GM21515 (cell line): ENCODE results near the gene SLC22A23.

ENCODE experiments used
- ATAC-seq: cut with Tn5 transposase; IDR thresholded peaks from one replicate; pipeline ENCODE4 v1.9.1; 2021; ENCODE audit not compliant: unreplicated experiment

Gene SLC22A23

DNA sequence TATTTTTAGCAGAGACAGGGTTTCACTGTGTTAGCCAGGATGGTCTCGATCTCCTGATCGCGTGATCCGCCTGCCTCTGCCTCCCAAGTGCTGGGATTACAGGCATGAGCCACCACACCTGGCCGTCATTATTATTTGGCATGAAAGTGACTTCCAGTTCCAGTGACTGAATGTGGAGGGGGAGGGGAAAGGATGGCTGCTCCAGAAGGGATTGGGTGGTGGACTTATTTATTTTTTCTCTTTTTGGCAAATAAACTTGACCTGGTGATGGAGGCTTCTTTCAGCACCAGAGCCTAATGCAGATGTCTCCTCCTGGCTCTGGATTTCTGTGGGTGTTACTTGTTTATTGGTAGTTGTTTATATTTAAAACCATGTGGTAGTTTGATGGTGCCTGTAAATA is 16.9 kb upstream of the SLC22A23 start:
- no peak for ATAC-seq

DNA sequence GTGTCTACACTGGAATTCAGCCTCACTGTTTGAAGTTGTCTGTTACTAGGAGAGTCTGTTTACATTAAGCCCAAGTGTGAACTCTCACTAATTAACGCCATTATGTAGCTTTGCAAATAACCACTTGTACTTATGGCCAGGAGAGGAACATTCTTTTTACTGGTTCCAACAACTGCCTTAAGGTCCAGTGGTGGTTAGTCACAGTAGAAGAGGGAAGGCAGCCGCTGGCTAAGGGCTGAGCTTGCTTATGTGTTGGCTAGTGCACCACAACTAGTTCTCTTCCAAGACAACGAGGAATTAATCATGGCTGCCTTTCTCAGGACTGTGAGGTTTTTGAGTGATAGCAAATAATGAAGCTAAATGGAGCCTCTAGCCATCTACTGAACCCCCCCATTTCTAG is 14.9 kb upstream of the SLC22A23 start:
- ATAC-seq, result no peak

DNA sequence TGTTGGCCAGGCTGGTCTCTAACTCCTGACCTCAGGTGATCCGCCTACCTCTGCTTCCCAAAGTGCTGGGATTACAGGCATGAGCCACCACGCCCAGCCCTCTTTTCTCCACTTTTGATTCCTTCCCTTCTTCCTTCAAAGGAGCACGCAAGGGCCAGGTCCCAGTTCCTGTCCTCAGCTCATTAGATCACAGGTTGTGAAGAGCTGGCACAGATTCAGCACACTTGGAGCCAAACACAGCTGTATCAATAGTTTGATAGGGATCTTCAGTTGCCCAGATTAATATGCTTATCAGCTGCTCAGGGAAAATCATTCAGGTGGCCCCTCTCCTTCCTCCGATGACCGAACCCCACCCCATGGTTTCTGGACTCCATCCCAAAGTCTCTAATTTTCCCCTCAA is 14.4 kb upstream of the SLC22A23 start:
- ATAC-seq, result no peak

DNA sequence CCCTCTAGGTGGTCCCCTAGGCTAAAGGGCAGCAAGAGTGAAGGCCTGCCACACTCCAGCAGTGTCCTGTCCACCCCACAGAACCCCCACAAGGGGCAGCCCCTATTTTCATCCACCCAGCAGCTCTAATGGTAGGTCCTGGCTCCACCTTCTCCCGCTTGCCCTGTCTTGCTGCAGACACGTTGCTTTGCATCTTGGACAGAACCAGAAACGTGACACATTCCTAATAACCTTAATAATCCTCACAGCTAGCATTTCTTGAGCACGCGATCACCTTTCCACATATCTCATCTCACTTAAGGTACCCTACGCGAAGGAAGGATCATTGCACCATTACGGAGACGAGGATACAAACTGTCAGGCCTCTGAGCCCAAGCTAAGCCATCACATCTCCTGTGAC is 11.7 kb upstream of the SLC22A23 start:
- no peak for ATAC-seq

DNA sequence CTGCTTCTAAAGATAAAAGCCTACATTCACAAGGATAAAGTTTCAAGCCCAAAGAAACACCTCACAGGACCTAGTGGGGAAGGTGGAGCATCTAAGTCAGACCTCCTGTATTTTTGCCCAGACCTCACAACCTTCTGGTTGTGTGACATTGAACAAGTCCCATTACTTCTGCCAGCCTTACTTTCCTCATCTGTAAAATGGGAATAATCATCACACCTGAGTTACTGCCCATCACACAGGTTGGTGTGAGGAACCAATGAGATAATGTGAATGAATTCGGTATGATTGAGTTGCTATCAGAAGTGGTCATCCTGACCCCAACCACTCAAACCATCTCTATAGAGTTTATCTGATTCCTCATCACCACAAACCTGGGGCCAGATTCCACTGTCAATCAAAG is 11.1 kb upstream of the SLC22A23 start:
- ATAC-seq, result no peak

DNA sequence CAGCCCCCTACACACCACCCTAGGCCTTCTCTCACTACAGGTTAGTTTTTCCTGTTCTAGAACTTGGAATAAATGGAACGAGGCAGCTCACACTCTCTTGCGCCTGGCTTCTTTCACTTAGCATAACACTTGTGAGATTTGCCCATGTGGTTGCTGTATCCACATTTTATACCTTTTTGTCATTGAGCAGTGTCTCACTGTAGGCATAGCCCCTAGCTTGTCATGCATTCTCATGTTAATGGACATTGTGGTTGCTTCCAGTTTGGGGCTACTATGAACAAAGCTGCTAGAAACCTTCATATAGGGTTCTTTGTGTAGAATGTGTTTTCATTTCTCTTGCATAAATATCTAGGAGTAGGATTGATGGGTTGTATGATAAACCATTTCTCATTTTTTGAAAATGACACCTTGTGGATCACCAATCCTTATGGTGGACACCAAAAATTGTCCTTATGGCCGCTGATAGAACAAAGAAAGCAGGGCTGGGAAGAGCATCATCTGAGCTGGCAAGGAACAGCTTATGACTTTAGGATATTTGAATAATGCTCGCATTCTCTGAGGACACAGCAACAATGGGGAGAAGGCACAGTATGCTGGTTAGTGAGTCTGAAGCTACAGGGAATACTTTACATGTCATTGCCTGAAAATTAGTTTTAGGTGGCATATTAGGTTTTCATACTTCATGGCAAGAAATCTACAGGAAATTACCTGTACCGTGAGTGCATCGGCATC is 9.8 kb upstream of the SLC22A23 start:
- no peak for ATAC-seq

DNA sequence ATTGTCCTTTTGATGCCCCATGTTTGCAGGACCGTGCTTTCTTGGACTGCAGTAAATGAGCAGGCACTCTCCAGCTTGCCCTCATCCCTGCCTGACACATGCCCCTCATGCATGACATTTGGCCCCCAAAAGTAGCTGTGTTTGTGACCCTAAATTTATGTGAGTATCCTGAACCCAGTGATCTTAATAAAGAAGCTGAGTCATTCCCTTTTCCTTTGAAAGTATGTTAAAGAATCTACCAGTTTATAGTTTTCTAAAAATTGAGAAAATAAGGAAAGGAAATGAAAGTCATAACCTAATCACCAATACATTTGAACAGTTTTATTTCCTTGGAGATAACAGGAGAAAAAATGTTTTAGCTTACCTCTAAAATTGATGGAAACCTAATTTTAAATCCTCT is 3.4 kb upstream of the SLC22A23 start:
- no peak for ATAC-seq

DNA sequence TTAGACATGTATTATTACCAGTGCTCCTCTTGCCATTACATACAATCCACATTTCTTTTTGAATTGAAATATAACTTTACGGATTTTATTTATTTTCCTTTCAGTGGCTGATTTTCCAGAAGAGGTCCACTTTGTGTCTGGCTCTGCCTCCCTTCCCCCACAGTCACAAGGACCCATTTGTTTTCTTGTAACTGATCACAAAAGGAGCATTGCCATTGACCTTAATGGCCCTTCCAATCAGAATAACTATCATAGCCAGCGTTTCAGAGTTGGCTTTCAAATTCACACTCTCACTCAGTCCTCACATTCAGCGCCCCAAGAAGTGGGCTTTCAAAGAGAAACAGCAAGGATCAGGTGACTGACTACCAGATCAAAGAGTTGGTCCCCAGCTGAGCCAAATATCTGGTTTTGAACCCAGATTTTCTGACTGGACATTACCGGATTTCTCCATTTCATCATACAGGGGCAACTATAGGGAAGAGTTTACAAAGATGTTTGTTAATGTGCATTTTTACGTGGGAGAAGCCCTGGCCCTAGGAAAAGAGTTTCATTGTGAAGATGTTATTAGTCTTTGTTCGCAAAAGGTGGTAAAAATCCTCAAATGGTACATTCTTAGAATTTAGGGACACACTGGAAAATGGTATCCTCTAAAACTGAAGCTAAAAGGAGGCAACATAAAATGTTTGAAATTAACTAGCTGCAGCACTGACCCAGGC is 2.0 kb upstream of the SLC22A23 start:
- ATAC-seq, result no peak

DNA sequence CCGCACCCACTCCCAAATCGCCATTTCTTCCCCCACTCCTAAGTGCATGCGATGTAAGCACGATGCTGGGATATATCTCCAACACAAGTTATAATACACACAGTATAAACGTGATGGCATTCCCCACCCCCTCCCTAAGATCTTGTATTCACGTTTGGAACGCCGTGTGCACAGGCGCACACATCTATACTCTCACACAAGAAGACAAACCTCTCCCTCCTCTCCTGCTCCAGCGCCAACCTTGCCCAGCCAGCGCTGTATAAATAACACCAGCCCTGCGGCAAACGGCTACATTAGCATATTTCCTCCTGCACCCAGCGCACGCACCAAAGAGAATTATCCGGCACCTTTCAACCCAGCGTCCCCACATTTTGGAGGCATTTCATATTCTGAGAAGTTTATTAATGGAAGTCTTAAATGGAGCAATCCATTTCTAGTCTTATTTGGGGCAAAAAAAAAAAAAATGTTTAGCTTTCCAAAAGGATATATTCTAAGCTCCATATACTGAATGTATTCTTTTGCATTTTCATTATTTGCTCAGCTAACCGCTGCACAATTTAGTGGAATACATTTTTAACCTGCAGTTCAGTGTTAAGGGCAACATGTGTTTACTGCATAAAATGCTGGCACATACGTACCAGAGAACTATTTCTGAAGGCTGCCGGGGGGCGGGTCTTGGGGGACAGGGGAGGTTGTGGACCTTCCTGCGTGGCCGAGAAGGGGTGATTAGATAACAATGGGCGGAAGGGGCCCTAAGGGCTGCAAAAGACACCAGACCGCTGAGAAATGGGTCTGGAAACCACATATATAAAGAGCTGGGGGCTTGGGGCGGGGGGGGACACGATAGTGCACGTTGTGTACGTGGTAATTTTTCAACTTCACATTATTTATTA is 1.1 kb upstream of the SLC22A23 start:
- ATAC-seq, result no peak

DNA sequence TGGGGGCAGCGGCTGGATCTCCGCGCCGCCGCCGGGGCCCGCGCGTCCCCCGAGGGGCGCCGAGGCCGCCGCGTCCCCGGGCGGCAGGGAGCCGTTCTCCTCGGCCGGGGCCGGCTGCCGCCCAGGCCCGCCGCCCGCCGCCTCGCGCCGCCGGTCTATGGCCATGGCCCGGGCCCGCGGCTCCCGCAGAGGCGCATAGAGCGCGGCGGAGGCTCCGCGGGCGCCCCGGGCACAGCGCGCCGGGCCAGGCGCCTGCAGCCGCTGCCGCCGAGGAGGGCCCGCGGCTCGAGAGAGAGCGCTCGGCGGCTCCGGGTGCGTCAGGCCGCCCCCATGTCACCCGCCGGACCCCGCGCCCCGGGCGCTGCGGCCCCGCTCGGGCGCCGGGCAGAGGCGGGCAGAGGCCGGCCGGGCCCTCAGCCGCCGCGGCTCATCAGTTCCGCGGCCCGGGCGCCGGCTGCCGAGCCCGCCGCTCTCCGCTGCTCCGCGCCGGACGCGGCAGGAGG is 404 bp downstream of the SLC22A23 start:
- no peak for ATAC-seq

DNA sequence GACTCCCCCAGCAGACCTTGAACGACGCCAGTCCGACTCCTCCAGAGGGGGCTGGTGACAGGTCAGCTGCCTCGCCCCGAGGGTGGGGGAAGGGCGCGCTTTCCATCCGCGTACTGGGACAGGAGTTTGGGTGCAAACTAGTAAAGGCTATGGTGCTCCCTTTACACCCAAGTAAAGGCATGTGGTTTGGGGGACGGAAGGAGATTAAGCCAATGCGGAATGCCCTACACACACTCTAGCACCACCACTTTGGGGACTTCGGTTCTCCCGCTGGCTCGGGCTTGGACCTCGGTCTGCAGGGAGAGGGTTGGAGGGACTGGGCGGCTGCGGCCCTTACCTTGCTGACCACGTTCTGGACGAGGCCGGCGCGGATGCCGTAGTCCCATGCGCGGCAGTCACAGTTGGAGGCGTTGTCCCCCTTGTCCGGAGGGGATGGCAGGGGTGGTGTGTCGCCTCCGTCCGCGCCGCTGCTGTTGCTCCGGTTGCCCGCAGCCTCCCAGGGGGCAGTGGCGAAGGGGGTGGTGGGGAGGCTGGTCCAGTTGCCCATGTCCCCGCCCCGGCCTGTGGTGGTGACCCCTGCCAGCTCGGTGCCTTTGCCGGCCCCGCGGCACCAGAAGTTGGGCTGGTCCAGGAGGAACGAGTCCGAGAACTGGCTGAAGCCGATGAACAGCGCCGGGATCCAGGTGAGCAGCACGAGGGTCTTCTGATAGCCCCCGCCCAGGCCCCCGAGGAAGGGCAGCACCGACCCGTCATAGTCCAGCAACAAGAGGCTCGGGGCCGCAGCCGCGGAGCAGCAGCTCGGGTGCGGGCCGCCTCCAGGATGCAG is 1.1 kb downstream of the SLC22A23 start:
- no peak for ATAC-seq

DNA sequence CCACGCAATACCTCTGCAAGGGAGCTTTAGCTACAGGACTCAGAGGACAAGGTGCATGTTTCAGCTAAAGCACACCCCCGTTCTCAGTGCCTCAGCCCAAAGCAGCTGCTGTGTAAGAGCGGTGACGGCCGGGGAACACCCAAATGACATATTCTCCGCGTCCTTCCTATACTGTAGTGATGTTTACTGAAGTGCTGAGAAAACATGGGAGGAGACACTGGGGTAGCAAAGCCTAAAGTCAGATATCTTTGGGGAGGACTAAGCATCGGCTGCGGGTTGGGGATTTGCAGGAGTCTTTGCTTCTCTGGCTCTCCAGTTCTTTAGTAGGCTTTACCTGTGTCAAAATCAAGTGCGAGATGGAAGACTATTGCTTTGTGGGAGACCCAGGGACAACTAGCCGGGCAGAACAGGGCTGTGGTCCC is 1.7 kb downstream of the SLC22A23 start:
- ATAC-seq, result no peak

DNA sequence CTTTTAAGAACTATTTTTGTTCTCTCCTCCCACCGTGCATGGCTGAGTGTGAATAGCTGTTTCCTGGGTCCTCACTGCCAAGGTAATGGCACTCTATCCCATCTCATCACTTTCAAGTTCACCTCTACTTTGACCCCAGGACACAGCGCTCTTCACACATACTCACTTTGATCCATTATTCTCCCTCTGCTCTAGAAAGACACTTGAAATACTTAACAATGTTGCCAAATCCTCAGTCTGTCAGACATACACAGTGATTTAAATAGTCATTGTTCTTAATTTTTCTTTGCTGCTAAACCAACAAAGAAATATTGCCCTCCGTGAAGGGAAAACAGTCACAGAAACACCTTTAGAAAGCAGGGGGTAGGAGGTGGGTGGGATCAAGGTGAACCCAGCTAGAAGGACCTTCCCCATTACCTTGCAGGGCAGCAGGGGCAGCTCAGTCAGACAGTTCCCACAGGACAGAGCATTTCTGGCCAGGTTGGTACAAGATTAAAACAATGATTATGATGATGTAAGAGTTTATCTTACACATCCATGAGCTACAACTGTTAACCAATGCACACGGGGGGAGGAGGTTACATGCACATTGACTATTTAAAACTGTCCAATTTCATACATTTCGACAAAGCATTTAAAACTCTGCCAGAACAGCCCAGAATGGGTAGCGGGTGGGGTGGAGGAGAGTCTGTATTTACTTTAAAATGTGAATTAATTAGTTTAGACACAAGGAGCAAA is 2.4 kb downstream of the SLC22A23 start:
- ATAC-seq, result no peak

DNA sequence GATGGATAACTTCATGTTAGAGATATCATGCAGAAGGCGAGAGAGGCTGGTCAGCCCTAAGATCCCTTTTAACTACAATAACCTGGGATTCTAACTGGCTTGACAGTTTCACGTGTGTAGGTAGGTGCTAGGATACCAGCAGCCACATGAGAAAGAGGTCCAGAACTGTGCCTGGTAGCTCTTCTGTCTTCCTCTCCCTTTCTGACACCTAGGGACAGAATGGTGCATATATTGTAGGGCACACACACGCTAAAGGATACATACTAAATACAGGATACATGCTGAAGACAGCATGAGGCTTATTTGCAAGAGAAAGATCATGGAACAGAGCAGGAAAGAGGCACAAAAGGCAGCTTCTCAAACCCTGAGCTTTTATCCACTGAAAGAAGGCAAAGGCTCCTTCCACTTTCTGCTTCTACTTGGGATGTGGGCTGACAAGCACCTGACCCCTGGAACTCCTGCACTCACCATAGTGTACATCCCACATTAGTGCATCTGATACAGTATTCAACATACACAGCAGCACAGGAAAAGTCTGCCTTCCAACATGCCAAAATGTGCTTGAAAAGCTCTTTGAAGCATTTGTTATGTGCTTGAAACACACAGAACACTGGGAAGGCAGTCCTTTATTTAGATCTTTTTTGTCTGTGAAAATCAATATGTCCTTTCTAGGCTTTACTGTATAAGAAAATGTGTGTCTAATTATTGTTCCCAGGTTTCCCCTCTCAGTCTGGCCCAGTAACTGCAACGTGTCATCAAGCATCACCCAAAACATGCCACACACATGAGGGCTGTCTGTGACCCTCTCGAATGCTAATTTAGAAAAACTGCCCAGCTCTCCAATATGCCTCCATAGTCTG is 3.2 kb downstream of the SLC22A23 start:
- no peak for ATAC-seq

DNA sequence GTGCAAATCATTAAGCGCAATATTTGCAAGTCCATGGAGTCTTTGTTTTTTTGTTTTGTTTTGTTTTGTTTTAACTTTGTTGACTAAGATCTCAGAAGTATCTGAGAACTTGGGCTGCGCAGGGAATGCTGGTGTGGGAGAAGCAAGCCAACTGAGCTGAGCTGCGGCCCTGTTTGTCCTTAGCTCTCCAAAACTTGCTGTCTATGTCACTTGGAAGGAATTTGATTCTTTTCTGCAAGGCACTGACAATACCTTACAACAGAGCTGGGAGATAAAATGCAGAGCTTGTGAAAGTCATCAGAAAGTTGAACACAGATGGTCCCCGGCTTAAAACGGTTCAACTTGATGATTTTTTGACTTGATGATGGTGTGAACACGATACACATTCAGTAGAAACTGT is 5.4 kb downstream of the SLC22A23 start:
- no peak for ATAC-seq

DNA sequence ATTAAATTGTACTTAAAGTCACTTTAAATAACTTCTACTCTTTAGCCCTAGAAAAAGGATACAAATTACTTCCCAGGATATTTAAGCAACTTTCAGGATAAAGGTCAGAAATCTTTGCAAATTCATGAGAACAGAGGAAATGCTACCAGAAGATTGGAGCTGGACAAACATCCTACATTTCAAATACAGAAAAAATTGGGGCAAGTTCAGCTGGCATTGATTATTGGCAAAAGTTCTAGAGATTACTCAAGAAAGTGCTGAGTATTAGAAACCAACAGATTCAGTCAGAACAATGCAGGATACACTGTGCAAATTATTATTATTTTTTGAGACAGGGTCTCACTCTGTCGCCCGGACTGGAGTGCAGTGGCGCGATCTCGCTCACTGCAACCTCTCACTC is 6.0 kb downstream of the SLC22A23 start:
- ATAC-seq, result no peak

DNA sequence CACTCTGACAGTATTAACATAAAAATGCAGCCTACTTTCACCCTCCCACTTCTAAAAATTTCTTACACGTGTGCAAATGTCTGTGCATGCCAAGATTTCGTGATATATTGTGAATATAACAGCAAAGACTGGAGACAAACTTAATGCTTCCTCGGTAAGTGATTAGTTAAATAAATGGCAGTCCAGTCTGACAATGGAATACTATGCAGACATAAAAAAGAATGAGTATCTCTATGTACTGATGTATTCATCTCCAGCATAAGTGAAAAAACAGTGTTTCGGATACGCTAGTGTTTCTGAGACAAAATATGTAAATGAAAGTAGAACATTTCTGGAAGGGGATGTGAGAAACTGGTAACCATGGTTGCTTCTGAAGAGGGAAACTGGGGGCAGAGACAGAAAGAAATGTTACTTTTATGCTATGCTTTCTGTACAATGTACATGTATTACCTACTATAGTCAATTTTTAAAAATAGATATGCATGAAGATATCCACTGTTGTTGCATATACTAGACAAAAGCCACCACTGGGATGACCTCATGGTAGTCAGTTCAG is 7.0 kb downstream of the SLC22A23 start:
- ATAC-seq, result no peak

DNA sequence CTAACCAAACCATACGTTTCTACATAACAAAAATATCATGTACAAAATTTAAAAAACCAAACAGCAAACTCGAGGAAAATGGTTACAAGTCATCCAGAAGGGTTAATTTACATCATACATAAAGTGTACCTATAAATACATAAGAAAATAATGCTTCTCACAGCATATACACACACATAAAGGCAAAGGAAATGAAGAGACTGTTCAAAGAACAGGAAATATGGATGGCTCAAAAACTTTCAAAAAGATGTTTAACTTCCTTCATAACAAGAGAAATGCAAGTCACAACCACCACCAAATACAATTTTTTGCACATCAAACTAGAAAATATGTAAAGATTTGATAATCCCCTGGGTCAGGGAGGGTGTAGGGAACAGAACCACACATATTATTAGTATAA is 7.5 kb downstream of the SLC22A23 start:
- ATAC-seq, result no peak

DNA sequence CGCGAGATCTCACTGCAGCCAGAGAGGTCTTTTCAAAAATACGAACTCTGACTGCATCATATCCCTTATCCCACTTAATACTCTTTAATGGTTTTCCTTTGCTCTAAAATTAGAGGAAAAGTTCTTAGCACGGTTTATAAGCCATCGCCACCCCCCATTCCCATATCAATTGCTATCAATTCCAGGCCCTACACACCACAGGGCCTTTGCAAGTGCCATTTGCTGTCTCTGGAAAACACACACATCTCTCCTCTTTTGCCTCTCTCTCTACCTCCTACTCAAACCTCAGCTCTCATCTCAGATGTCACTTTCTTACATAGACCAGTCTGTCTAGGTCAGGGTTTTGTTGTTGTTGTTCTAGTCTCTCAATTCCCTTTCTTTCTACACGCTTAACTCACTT is 9.8 kb downstream of the SLC22A23 start:
- ATAC-seq, result no peak
